Lung (tissue), 12 donors: ENCODE measurements around the gene PARVB. TPM values are rescaled to one million over a fixed set of nuclear protein-coding genes. Genes with fewer than 3 reads are reported as not detected.
A peak's percentile ranks its signal among the peaks of the same experiment; 100 is the strongest.

Experiments
- ATAC-seq: fragments of 200-7000 bp; cut with Tn5 transposase; one replicate; pipeline ENCODE4 v1.9.1; 2020; ENCODE audit warnings: moderate number of reproducible peaks; ENCODE audit not compliant: insufficient read depth, low FRiP score
- DNase-seq, 3 donors: peaks; one replicate each; pipeline ENCODE4 v3.0.0-alpha.2; 2013 to 2017
- H3K27ac ChIP-seq, 2 donors: one replicate each; pipeline ENCODE4 v1.5.1; 2013; ENCODE audit warnings: mild to moderate bottlenecking in 2 of 2, moderate library complexity in 2 of 2, control low read depth in 1 of 2, inconsistent platforms in 1 of 2, low read depth in 1 of 2, low read length in 1 of 2
- H3K27me3 ChIP-seq, 3 donors: one replicate each; pipeline ENCODE4 v1.5.1; 2013; ENCODE audit warnings: low read length in 2 of 3; ENCODE audit not compliant: control insufficient read depth in 3 of 3, insufficient read depth in 3 of 3
- H3K36me3 ChIP-seq, 4 donors: one replicate each; pipeline ENCODE4 v1.5.1; 2013; ENCODE audit warnings: low read length in 4 of 4, mild to moderate bottlenecking in 1 of 4, moderate library complexity in 1 of 4; ENCODE audit not compliant: control insufficient read depth in 4 of 4, insufficient read depth in 4 of 4
- H3K4me1 ChIP-seq, 5 donors: one replicate each; pipeline ENCODE4 v1.5.1; 2013; ENCODE audit warnings: low read length in 5 of 5, mild to moderate bottlenecking in 2 of 5, moderate library complexity in 1 of 5; ENCODE audit not compliant: control insufficient read depth in 5 of 5, insufficient read depth in 5 of 5
- H3K4me3 ChIP-seq: one replicate; pipeline ENCODE4 v1.5.1; 2013; ENCODE audit warnings: mild to moderate bottlenecking, control low read depth, moderate library complexity
- H3K9ac ChIP-seq, 2 donors: one replicate each; pipeline ENCODE4 v1.5.1; 2013; ENCODE audit warnings: low read length in 2 of 2, control low read depth in 1 of 2; ENCODE audit not compliant: insufficient read depth in 1 of 2
- H3K9me3 ChIP-seq, 4 donors: one replicate each; pipeline ENCODE4 v1.5.1; 2013; ENCODE audit warnings: low read length in 3 of 4, mild to moderate bottlenecking in 1 of 4, moderate library complexity in 1 of 4; ENCODE audit not compliant: control insufficient read depth in 4 of 4, insufficient read depth in 3 of 4
- CTCF ChIP-seq: IDR thresholded peaks from 2 replicates; pipeline ENCODE4 v1.5.1; 2012; ENCODE audit warnings: mild to moderate bottlenecking; ENCODE audit errors: control extremely low read depth, extremely low read depth
- WGBS, 2 donors: extraction: QIAGEN DNeasy Blood & Tissue Kit; methylation state at CpG; one replicate each; pipeline ENCODE4 v1.1.7; 2013; 5-methylcytosine and 5-hydroxymethylcytosine counted together
- polyA plus RNA-seq, 2 donors: library from polyadenylated mRNA; stranded (reverse); fragments of 200-250 nt; gene quantifications; one replicate each; pipeline ENCODE4 v1.2.1, GENCODE V29; 2013
- total RNA-seq, 2 donors: library from RNA; depleted of rRNA in 1 of 2; stranded (reverse); fragments of >200 nt in 1 of 2; gene quantifications; one replicate each; pipeline ENCODE4 v1.2.1, GENCODE V29; 2014 to 2021
- donor health status: control.
- donor health status: control.
- donor health status: Bipolar disorder and iron deficiency.
- donor health status: healthy.
- donor health status: DM: yes; HTN: yes; CAD: no.

Gene PARVB
- total and polyA plus RNA-seq, 4 donors, result 16.9 to 64.2 (median 49.7) TPM

GRCh38 chr22:43990044-43990443 lies 34.1 kb upstream of the PARVB start:
- ATAC-seq (no peak), DNase-seq (no peak)
- no peaks in the 10 kb centered on the region for H3K4me1 ChIP-seq
- no peak overlapping the region for H3K4me3 ChIP-seq
- H3K9ac ChIP-seq, result no peak overlapping the region
- TF ChIP-seq CTCF, result no peak
- 92 to 96% methylated on average over 13 of the region's 13 CpGs for WGBS, 2 donors
- H3K27me3 ChIP-seq, result no peaks in the 10 kb centered on the region
- H3K36me3 ChIP-seq, result peaks cover 15 to 42% (median 41%) of the 10 kb centered on the region in 4 donors
- no peak overlapping the region for H3K27ac ChIP-seq
- H3K9me3 ChIP-seq, result no peaks in the 10 kb centered on the region

- H3K27ac ChIP-seq, result no peak overlapping the region
- TF ChIP-seq CTCF, result no peak
- ATAC-seq (no peak), DNase-seq (no peak)
- 96% methylated on average over 11 of the region's 11 CpGs for WGBS, 2 donors
- peaks cover 12 to 39% (median 36%) of the 10 kb centered on the region in 4 donors for H3K36me3 ChIP-seq
- H3K4me3 ChIP-seq, result no peak overlapping the region
- H3K27me3 ChIP-seq, result no peaks in the 10 kb centered on the region
- peaks cover 0 to 4% (median 0%) of the 10 kb centered on the region in 5 donors for H3K4me1 ChIP-seq
- H3K9ac ChIP-seq, result no peak overlapping the region
- H3K9me3 ChIP-seq, result no peaks in the 10 kb centered on the region
Observed at GRCh38 chr22:43991316-43992020, 32.6 kb upstream of the PARVB start.

- H3K4me3 ChIP-seq, result no peak overlapping the region
- no peaks in the 10 kb centered on the region for H3K27me3 ChIP-seq
- DNase-seq, result no peak
- no peaks in the 10 kb centered on the region for H3K9me3 ChIP-seq
- peaks cover 9 to 42% (median 39%) of the 10 kb centered on the region in 4 donors for H3K36me3 ChIP-seq
- 82% methylated on average over 16 of the region's 16 CpGs for WGBS, 2 donors
- peaks cover 0 to 4% (median 0%) of the 10 kb centered on the region in 5 donors for H3K4me1 ChIP-seq
- H3K27ac ChIP-seq, result no peak overlapping the region
- peak; percentile 2 for ATAC-seq
- no peak overlapping the region for H3K9ac ChIP-seq
- TF ChIP-seq CTCF, result no peak
Observed at GRCh38 chr22:43992331-43992821, 31.7 kb upstream of the PARVB start.
